Measurements from ENCODE around the gene PLEKHG7.

The PLEKHG7 gene

GRCh38 chr12:92814584-92814983 is 111.8 kb downstream of the PLEKHG7 start:
- DNase-seq, result no peak

DNA sequence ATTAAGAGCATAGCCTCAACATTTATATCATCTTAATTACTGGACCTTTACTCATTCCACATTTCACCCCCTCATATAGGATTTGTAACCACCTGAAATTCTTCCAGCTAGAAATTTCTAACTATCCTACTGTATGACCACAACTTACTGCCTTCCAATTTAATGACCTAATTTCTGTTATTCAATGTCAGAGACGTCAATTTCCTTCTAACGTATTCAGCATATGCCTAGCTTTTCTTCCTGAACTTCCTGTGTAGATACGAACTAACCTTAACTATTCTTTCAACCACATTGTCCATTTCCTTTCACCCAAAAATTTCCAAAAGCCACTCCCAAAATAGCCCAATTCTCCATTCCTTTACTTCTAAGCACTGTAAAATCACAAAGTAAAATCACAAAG is 118.4 kb downstream of the PLEKHG7 start:
- no peak for DNase-seq

Measured in activated CD4-positive, alpha-beta T cell treated with anti-CD3 and anti-CD28 coated beads, Interleukin-2, amount 50 U/mL, for 16 hours (primary cell).